Measurements from ENCODE around the gene PTPRD.

DNA sequence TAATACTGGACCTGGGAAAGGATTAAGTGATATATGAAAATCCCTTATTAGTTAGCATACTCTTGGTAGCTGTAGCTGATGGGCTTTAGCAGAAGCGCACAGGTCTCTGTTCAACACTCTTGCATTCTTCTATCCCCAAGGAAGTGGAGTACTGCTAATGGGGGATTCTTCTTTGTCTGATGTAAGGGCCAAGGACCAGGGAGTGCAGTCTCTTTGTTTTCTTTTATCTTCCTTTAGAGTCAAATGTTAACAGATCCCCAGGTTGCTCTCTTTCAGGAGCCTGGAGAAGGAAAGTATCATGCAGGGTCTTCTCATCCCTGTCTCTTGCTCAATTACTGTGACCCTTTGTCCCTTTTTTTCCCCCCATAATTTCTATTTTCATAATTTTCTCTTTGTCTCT lies 1666.3 kb downstream of the PTPRD start:
- TF ChIP-seq, protein P1, sequence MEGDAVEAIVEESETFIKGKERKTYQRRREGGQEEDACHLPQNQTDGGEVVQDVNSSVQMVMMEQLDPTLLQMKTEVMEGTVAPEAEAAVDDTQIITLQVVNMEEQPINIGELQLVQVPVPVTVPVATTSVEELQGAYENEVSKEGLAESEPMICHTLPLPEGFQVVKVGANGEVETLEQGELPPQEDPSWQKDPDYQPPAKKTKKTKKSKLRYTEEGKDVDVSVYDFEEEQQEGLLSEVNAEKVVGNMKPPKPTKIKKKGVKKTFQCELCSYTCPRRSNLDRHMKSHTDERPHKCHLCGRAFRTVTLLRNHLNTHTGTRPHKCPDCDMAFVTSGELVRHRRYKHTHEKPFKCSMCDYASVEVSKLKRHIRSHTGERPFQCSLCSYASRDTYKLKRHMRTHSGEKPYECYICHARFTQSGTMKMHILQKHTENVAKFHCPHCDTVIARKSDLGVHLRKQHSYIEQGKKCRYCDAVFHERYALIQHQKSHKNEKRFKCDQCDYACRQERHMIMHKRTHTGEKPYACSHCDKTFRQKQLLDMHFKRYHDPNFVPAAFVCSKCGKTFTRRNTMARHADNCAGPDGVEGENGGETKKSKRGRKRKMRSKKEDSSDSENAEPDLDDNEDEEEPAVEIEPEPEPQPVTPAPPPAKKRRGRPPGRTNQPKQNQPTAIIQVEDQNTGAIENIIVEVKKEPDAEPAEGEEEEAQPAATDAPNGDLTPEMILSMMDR (IDR thresholded peaks at IDR 0.05 in 4 of 5, conservative IDR thresholded peaks at IDR 0.05 in 1 of 5), result no peak
- no peak for TF ChIP-seq POLR2A (IDR thresholded peaks at IDR 0.05)
